GM19397 (cell line): ENCODE results near the gene SLC35G3.
"Not testable (repeated sequence)": the region's sequence is repeated elsewhere in the genome, so short reads cannot be mapped to it uniquely, and the experiment has no call there.

Source experiments
- ATAC-seq: cut with Tn5 transposase; IDR thresholded peaks from one replicate; pipeline ENCODE4 v1.9.1; 2021; ENCODE audit warnings: mild to moderate bottlenecking, moderate library complexity; ENCODE audit not compliant: unreplicated experiment

SLC35G3 gene

DNA sequence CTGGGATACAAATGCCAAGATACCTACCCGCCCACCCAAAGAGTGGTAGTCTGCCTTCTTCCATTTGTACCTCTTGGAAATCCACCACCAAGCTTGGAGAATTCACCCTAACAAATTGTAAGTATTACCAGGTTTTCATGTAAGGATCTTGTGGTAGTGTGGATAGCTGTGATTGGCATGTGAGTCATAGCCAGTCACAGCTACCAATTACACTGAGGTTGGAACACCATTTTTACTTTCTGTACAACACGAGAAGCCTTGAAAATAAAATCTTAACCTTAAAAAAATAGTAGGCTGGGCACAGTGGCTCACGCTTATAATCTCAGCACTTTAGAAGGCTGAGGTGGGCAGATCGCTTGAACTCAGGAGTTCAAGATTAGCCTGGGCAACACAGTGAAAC lies 18.5 kb upstream of the SLC35G3 start:
- no peak for ATAC-seq

DNA sequence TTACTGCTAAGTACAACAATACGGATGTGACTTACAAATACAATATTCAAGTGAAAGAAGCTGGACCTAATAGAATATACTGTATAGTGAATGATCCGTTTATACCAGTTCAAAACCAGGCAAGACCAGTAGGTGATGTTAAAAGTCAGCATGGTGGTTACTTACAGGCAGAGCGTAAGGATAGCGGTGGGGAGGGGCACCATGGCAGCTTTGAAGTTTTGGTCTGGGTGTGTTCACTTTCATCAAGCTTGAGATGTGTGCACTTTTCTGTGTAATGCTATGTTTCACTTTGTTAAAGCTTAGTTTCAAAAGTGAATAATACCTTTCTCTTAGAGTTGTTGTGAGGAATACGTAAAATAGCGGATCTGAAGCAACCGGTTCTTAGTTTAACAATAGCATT lies 16.5 kb upstream of the SLC35G3 start:
- ATAC-seq, result no peak

- not testable (repeated sequence) for ATAC-seq
Measured at GRCh38 chr17:35202582-35202981, 8.4 kb upstream of the SLC35G3 start.

DNA sequence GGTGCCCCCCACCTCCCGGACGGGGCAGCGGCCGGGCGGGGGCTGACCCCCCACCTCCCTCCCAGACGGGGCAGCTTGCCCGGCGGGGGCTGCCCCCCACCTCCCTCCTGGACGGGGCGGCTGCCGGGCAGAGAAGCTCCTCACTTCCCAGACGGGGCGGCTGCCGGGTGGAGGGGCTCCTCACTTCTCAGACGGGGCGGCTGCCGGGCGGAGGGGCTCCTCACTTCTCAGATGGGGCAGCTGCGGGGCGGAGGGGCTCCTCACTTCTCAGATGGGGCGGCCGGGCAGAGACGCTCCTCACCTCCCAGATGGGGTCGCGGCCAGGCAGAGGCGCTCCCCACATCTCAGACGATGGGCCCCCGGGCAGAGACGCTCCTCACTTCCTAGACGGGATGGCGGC lies 869 bp upstream of the SLC35G3 start:
- not testable (repeated sequence) for ATAC-seq

- no peak for ATAC-seq
Measured at GRCh38 chr17:35192708-35193107, 1.5 kb downstream of the SLC35G3 start.

DNA sequence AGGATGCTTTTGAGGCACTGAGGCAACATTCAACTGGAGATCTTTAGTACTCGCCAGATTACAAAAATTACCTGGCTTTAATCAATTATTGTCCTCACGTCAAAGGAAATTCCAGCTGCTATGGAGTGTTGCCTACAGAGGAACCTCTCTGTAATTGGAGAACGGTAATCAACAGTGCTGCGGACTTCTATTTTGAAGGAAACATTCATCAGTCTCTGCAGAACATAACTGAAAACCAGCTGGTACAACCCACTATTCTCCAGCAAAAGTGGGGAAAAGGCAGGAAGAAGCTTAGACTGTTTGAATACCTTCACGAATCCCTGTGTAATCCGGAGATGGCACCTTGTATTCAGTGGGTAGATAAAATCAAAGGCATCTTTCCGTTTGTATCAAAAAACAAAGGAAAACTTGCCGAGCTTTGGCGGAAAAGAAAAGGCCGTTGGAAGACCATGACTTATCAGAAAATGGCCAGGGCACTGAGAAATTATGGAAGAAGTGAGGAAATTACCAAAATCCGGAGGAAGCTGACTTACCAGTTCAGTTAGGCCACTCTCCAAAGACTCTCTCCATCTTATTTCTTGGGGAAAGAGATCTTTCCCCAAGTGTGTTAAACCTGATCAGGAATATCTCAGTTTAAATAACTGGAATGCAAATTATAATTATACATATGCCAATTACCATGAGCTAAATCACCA lies 3.0 kb downstream of the SLC35G3 start:
- ATAC-seq, result no peak

- no peak for ATAC-seq
Measured at GRCh38 chr17:35189291-35189690, 4.9 kb downstream of the SLC35G3 start.

DNA sequence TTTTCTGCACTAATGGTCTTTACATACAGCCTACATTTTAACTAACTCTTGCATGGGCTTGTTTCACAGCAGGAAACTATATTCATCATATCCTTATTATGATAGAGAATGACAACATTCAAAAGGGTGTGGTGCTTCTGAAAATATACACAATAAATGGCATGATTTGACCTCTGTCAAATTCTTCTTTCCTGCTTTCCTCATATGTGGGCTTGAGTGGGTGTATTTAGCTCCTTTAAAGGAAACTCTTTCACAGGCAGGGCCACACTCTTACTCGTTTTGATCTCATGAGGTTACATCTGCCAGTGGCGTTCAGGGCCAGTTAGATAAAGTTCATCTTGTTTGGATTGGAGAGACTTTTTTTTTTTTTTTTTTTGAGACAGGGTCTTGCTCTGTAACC lies 6.1 kb downstream of the SLC35G3 start:
- no peak for ATAC-seq

DNA sequence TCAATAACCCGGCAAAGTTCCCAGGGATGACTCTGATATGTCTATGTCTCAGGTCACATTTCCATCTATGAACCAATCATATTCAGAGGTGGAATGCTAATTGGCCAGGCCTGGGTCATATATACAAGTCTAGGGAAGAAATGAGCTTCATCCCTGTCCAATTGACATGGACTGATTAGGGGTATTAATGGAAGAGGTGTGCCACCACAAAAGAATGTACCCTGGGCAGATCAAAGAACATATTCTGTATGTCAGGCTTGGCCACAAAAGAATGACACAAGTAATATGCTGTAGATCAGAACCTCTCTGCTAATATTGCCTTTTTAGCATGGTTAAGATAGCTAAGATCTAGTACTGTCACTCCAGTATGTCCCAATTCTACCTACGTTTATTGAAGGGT lies 6.7 kb downstream of the SLC35G3 start:
- ATAC-seq, result no peak

GRCh38 chr17:35185849-35186248 lies 8.3 kb downstream of the SLC35G3 start:
- ATAC-seq, result no peak

GRCh38 chr17:35184274-35184673 lies 9.9 kb downstream of the SLC35G3 start:
- no peak for ATAC-seq

DNA sequence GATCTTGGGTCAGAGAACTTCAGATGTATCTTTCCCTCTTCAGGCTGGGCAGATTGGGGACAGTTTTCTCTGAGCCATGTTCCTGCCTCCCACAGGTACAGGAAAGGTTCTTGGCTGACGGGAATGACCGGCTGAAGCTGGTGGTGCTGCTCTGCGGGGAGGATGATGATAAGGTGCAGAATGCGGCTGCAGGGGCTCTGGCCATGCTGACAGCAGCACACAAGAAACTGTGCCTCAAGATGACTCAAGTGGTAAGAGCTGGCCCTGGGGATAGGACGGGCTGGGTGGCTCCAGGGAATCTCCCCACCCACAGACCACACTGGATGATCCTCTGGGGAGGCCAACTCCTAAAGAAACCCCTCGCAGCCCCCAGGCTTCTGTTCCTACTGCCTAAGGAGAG lies 10.9 kb downstream of the SLC35G3 start:
- ATAC-seq, result no peak

DNA sequence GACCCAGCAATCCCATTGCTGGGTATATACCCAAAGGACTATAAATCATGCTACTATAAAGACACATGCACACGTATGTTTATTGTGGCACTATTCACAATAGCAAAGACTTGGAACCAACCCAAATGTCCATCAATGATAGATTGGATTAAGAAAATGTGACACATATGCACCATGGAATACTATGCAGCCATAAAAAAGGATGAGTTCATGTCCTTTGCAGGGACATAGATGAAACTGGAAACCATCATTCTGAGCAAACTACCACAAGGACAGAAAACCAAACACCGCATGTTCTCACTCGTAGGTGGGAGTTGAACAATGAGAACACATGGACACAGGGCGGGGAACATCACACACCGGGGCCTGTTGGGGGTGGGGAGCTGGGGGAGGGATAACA lies 14.8 kb downstream of the SLC35G3 start:
- not testable (repeated sequence) for ATAC-seq

GRCh38 chr17:35176897-35177296 lies 17.3 kb downstream of the SLC35G3 start:
- ATAC-seq, result no peak

GRCh38 chr17:35175638-35176415 lies 18.4 kb downstream of the SLC35G3 start:
- ATAC-seq, result no peak

- ATAC-seq, result no peak
Measured at GRCh38 chr17:35174835-35175334, 19.3 kb downstream of the SLC35G3 start.

GRCh38 chr17:35172321-35172720 lies 21.9 kb downstream of the SLC35G3 start:
- ATAC-seq, result not testable (repeated sequence)

- ATAC-seq, result no peak
Measured at GRCh38 chr17:35171834-35172233, 22.4 kb downstream of the SLC35G3 start.

- ATAC-seq, result no peak
Measured at GRCh38 chr17:35170968-35171771, 23.0 kb downstream of the SLC35G3 start.

DNA sequence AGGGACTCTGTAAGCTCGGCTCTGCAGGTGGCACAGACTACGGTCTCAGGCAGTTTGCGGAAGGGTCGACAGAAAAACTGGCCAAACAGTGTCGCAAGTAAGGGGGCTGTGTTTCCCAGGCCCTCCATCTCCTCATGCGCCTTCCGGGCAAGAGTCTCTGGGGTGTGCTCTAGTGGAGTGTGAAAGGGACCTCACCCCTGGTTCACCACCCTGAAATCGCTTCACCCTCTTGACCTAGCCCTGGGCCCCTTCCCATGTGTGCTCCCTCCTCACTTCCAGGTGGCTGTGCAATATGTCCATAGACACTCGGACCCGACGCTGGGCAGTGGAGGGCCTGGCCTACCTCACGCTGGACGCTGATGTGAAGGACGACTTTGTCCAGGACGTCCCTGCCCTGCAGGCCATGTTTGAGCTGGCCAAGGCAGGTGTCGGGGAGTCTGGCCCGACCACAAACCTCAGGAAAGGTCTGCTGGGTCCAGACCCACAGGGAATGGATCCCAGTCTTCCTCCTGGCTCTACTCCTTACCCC lies 24.3 kb downstream of the SLC35G3 start:
- no peak for ATAC-seq

- no peak for ATAC-seq
Measured at GRCh38 chr17:35167666-35168065, 26.5 kb downstream of the SLC35G3 start.
